ENCODE data around the gene SPAG16.

The SPAG16 gene

GRCh38 chr2:214103276-214104001 lies 819.2 kb downstream of the SPAG16 start:
- Histone ChIP-seq H3K27ac (ENCODE audit: low read depth, low read length) (no peak overlapping the region), H3K36me3 (ENCODE audit: control insufficient read depth in 1 of 2, insufficient read depth in 2 of 2, low read length in 2 of 2) (no peaks in the 10 kb centered on the region)

GRCh38 chr2:214104219-214104618 lies 820.0 kb downstream of the SPAG16 start:
- no peaks in the 10 kb centered on the region for H3K9me3 ChIP-seq (ENCODE audit: control insufficient read depth in 1 of 2, low read length in 2 of 2)
- no peak overlapping the region for H3K4me3 ChIP-seq (ENCODE audit: low read depth in 1 of 2, low read length in 2 of 2)
- no peak overlapping the region for H3K27ac ChIP-seq (ENCODE audit: low read depth, low read length)
- H3K36me3 ChIP-seq (ENCODE audit: control insufficient read depth in 1 of 2, insufficient read depth in 2 of 2, low read length in 2 of 2): no peaks in the 10 kb centered on the region
- H3K9ac ChIP-seq (ENCODE audit: low read depth in 1 of 2, low read length in 2 of 2): no peak overlapping the region
- peaks cover 4 to 7% of the 10 kb centered on the region in 2 donors for H3K4me1 ChIP-seq (ENCODE audit: control insufficient read depth in 1 of 2, insufficient read depth in 2 of 2, low read length in 2 of 2)
- no peaks in the 10 kb centered on the region for H3K27me3 ChIP-seq (ENCODE audit: control insufficient read depth in 1 of 2, insufficient read depth in 2 of 2, low read length in 2 of 2)

More at GRCh38 chr2:214103276-214104001, 819.2 kb downstream of the SPAG16 start:
- H3K4me1 ChIP-seq (ENCODE audit: control insufficient read depth in 1 of 2, insufficient read depth in 2 of 2, low read length in 2 of 2): peaks cover 4 to 7% of the 10 kb centered on the region in 2 donors
- H3K4me3 ChIP-seq (ENCODE audit: low read depth in 1 of 2, low read length in 2 of 2): peak overlapping the region in 1 of 2 donors; percentile 46
- no peak overlapping the region for H3K9ac ChIP-seq (ENCODE audit: low read depth in 1 of 2, low read length in 2 of 2)
- H3K27me3 ChIP-seq (ENCODE audit: control insufficient read depth in 1 of 2, insufficient read depth in 2 of 2, low read length in 2 of 2): no peaks in the 10 kb centered on the region
- no peaks in the 10 kb centered on the region for H3K9me3 ChIP-seq (ENCODE audit: control insufficient read depth in 1 of 2, low read length in 2 of 2)

GRCh38 chr2:214104967-214105366 lies 820.7 kb downstream of the SPAG16 start:
- Histone ChIP-seq H3K27me3 (ENCODE audit: control insufficient read depth in 1 of 2, insufficient read depth in 2 of 2, low read length in 2 of 2) (no peaks in the 10 kb centered on the region), H3K4me1 (ENCODE audit: control insufficient read depth in 1 of 2, insufficient read depth in 2 of 2, low read length in 2 of 2) (peaks cover 4 to 7% of the 10 kb centered on the region in 2 donors), H3K9ac (ENCODE audit: low read depth in 1 of 2, low read length in 2 of 2) (no peak overlapping the region), H3K9me3 (ENCODE audit: control insufficient read depth in 1 of 2, low read length in 2 of 2) (no peaks in the 10 kb centered on the region), H3K36me3 (ENCODE audit: control insufficient read depth in 1 of 2, insufficient read depth in 2 of 2, low read length in 2 of 2) (no peaks in the 10 kb centered on the region), H3K4me3 (ENCODE audit: low read depth in 1 of 2, low read length in 2 of 2) (no peak overlapping the region), H3K27ac (ENCODE audit: low read depth, low read length) (no peak overlapping the region)

- Histone ChIP-seq H3K9me3 (ENCODE audit: control insufficient read depth in 1 of 2, low read length in 2 of 2) (no peaks in the 10 kb centered on the region), H3K4me1 (ENCODE audit: control insufficient read depth in 1 of 2, insufficient read depth in 2 of 2, low read length in 2 of 2) (peaks cover 4 to 7% of the 10 kb centered on the region in 2 donors), H3K36me3 (ENCODE audit: control insufficient read depth in 1 of 2, insufficient read depth in 2 of 2, low read length in 2 of 2) (no peaks in the 10 kb centered on the region), H3K9ac (ENCODE audit: low read depth in 1 of 2, low read length in 2 of 2) (no peak overlapping the region), H3K27ac (ENCODE audit: low read depth, low read length) (no peak overlapping the region), H3K27me3 (ENCODE audit: control insufficient read depth in 1 of 2, insufficient read depth in 2 of 2, low read length in 2 of 2) (no peaks in the 10 kb centered on the region), H3K4me3 (ENCODE audit: low read depth in 1 of 2, low read length in 2 of 2) (no peak overlapping the region)
These were observed 823.5 kb downstream of the SPAG16 start for GRCh38 chr2:214107726-214108125.

GRCh38 chr2:214108598-214108997 lies 824.3 kb downstream of the SPAG16 start:
- no peak overlapping the region for H3K27ac ChIP-seq (ENCODE audit: low read depth, low read length)
- no peaks in the 10 kb centered on the region for H3K27me3 ChIP-seq (ENCODE audit: control insufficient read depth in 1 of 2, insufficient read depth in 2 of 2, low read length in 2 of 2)
- no peak overlapping the region for H3K4me3 ChIP-seq (ENCODE audit: low read depth in 1 of 2, low read length in 2 of 2)
- H3K9ac ChIP-seq (ENCODE audit: low read depth in 1 of 2, low read length in 2 of 2): no peak overlapping the region
- H3K4me1 ChIP-seq (ENCODE audit: control insufficient read depth in 1 of 2, insufficient read depth in 2 of 2, low read length in 2 of 2): peaks cover 3 to 4% of the 10 kb centered on the region in 2 donors
- no peaks in the 10 kb centered on the region for H3K36me3 ChIP-seq (ENCODE audit: control insufficient read depth in 1 of 2, insufficient read depth in 2 of 2, low read length in 2 of 2)
- H3K9me3 ChIP-seq (ENCODE audit: control insufficient read depth in 1 of 2, low read length in 2 of 2): no peaks in the 10 kb centered on the region

- Histone ChIP-seq H3K27ac (ENCODE audit: low read depth, low read length) (no peak overlapping the region), H3K27me3 (ENCODE audit: control insufficient read depth in 1 of 2, insufficient read depth in 2 of 2, low read length in 2 of 2) (no peaks in the 10 kb centered on the region), H3K4me1 (ENCODE audit: control insufficient read depth in 1 of 2, insufficient read depth in 2 of 2, low read length in 2 of 2) (no peaks in the 10 kb centered on the region), H3K36me3 (ENCODE audit: control insufficient read depth in 1 of 2, insufficient read depth in 2 of 2, low read length in 2 of 2) (no peaks in the 10 kb centered on the region), H3K9me3 (ENCODE audit: control insufficient read depth in 1 of 2, low read length in 2 of 2) (peaks cover 2 to 12% of the 10 kb centered on the region in 2 donors), H3K9ac (ENCODE audit: low read depth in 1 of 2, low read length in 2 of 2) (no peak overlapping the region), H3K4me3 (ENCODE audit: low read depth in 1 of 2, low read length in 2 of 2) (no peak overlapping the region)
These were observed 832.8 kb downstream of the SPAG16 start for GRCh38 chr2:214117054-214117453.

GRCh38 chr2:214126135-214126534 lies 841.9 kb downstream of the SPAG16 start:
- Histone ChIP-seq H3K36me3 (ENCODE audit: control insufficient read depth in 1 of 2, insufficient read depth in 2 of 2, low read length in 2 of 2) (no peaks in the 10 kb centered on the region), H3K27ac (ENCODE audit: low read depth, low read length) (no peak overlapping the region), H3K27me3 (ENCODE audit: control insufficient read depth in 1 of 2, insufficient read depth in 2 of 2, low read length in 2 of 2) (no peaks in the 10 kb centered on the region), H3K4me1 (ENCODE audit: control insufficient read depth in 1 of 2, insufficient read depth in 2 of 2, low read length in 2 of 2) (no peaks in the 10 kb centered on the region), H3K4me3 (ENCODE audit: low read depth in 1 of 2, low read length in 2 of 2) (no peak overlapping the region), H3K9ac (ENCODE audit: low read depth in 1 of 2, low read length in 2 of 2) (no peak overlapping the region), H3K9me3 (ENCODE audit: control insufficient read depth in 1 of 2, low read length in 2 of 2) (no peaks in the 10 kb centered on the region)

- Histone ChIP-seq H3K27me3 (ENCODE audit: control insufficient read depth in 1 of 2, insufficient read depth in 2 of 2, low read length in 2 of 2) (no peaks in the 10 kb centered on the region), H3K9me3 (ENCODE audit: control insufficient read depth in 1 of 2, low read length in 2 of 2) (no peaks in the 10 kb centered on the region), H3K4me1 (ENCODE audit: control insufficient read depth in 1 of 2, insufficient read depth in 2 of 2, low read length in 2 of 2) (no peaks in the 10 kb centered on the region), H3K9ac (ENCODE audit: low read depth in 1 of 2, low read length in 2 of 2) (no peak overlapping the region), H3K36me3 (ENCODE audit: control insufficient read depth in 1 of 2, insufficient read depth in 2 of 2, low read length in 2 of 2) (no peaks in the 10 kb centered on the region), H3K4me3 (ENCODE audit: low read depth in 1 of 2, low read length in 2 of 2) (no peak overlapping the region), H3K27ac (ENCODE audit: low read depth, low read length) (no peak overlapping the region)
These were observed 842.9 kb downstream of the SPAG16 start for GRCh38 chr2:214127170-214127569.

GRCh38 chr2:214127571-214127970 lies 843.3 kb downstream of the SPAG16 start:
- no peaks in the 10 kb centered on the region for H3K4me1 ChIP-seq (ENCODE audit: control insufficient read depth in 1 of 2, insufficient read depth in 2 of 2, low read length in 2 of 2)
- no peaks in the 10 kb centered on the region for H3K9me3 ChIP-seq (ENCODE audit: control insufficient read depth in 1 of 2, low read length in 2 of 2)
- H3K27ac ChIP-seq (ENCODE audit: low read depth, low read length): no peak overlapping the region
- no peaks in the 10 kb centered on the region for H3K36me3 ChIP-seq (ENCODE audit: control insufficient read depth in 1 of 2, insufficient read depth in 2 of 2, low read length in 2 of 2)
- no peak overlapping the region for H3K4me3 ChIP-seq (ENCODE audit: low read depth in 1 of 2, low read length in 2 of 2)
- H3K27me3 ChIP-seq (ENCODE audit: control insufficient read depth in 1 of 2, insufficient read depth in 2 of 2, low read length in 2 of 2): no peaks in the 10 kb centered on the region
- no peak overlapping the region for H3K9ac ChIP-seq (ENCODE audit: low read depth in 1 of 2, low read length in 2 of 2)

- Histone ChIP-seq H3K4me3 (ENCODE audit: low read depth in 1 of 2, low read length in 2 of 2) (no peak overlapping the region), H3K9ac (ENCODE audit: low read depth in 1 of 2, low read length in 2 of 2) (no peak overlapping the region), H3K27me3 (ENCODE audit: control insufficient read depth in 1 of 2, insufficient read depth in 2 of 2, low read length in 2 of 2) (no peaks in the 10 kb centered on the region), H3K9me3 (ENCODE audit: control insufficient read depth in 1 of 2, low read length in 2 of 2) (no peaks in the 10 kb centered on the region), H3K27ac (ENCODE audit: low read depth, low read length) (no peak overlapping the region), H3K4me1 (ENCODE audit: control insufficient read depth in 1 of 2, insufficient read depth in 2 of 2, low read length in 2 of 2) (no peaks in the 10 kb centered on the region), H3K36me3 (ENCODE audit: control insufficient read depth in 1 of 2, insufficient read depth in 2 of 2, low read length in 2 of 2) (no peaks in the 10 kb centered on the region)
These were observed 843.8 kb downstream of the SPAG16 start for GRCh38 chr2:214128040-214128439.

Data from duodenal mucosa (tissue), 2 donors.